Dendritic cell treated with granulocyte-macrophage colony-stimulating factor and Interleukin-4, amounts not matched to agents 40 ng/mL and 50 ng/mL, for 4 days (primary cell): ENCODE measurements around the gene SCRN2.

Experiments
- H3K27ac Mint-ChIP-seq: one replicate; pipeline ENCODE4 v1.8.0; 2022; ENCODE audit warnings: mild to moderate bottlenecking, mixed read lengths
- H3K27me3 Mint-ChIP-seq: one replicate; pipeline ENCODE4 v1.8.0; 2022; ENCODE audit warnings: mild to moderate bottlenecking, mixed read lengths
- H3K36me3 Mint-ChIP-seq: one replicate; pipeline ENCODE4 v1.8.0; 2022; ENCODE audit warnings: low read depth, mixed read lengths
- H3K4me1 Mint-ChIP-seq: one replicate; pipeline ENCODE4 v1.8.0; 2022; ENCODE audit warnings: low read depth, mixed read lengths
- H3K4me3 Mint-ChIP-seq: one replicate; pipeline ENCODE4 v1.8.0; 2022; ENCODE audit warnings: mild to moderate bottlenecking, moderate library complexity, mixed read lengths
- H3K9me3 Mint-ChIP-seq: one replicate; pipeline ENCODE4 v1.8.0; 2022; ENCODE audit warnings: mixed read lengths
- intact Hi-C: fragments of 100-400 bp; cut with micrococcal nuclease; formaldehyde crosslinking; loops from one replicate; pipeline ENCODE4 v1.15.0; 2022

Gene SCRN2

DNA sequence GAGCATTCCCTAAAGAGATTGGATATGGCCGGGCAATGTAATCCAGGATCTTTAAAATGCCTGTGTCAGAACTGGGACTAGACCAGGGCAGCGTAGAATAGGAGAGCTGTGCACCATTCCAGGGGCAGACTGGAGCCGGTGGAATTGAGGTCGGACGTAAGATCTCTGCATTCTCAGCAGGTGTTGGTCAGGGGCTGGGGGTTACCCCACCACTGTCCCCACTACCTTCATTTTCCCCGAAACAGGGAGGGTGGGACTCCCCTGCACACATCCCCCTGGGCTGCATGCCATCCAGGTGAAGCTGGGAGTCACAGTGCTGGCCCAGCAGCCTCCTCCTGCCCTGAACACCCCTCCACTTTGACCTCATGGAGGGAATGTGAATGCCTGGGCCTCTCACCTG is 37.3 kb downstream of the SCRN2 start:
- no peaks in the 10 kb centered on the region for H3K9me3 Mint-ChIP-seq
- H3K4me1 Mint-ChIP-seq: no peaks in the 10 kb centered on the region
- peaks cover 14% of the 10 kb centered on the region for H3K27me3 Mint-ChIP-seq
- H3K4me3 Mint-ChIP-seq: no peak overlapping the region
- peaks cover 25% of the 10 kb centered on the region for H3K36me3 Mint-ChIP-seq
- intact Hi-C loops: no loop called here
- no peak overlapping the region for H3K27ac Mint-ChIP-seq

DNA sequence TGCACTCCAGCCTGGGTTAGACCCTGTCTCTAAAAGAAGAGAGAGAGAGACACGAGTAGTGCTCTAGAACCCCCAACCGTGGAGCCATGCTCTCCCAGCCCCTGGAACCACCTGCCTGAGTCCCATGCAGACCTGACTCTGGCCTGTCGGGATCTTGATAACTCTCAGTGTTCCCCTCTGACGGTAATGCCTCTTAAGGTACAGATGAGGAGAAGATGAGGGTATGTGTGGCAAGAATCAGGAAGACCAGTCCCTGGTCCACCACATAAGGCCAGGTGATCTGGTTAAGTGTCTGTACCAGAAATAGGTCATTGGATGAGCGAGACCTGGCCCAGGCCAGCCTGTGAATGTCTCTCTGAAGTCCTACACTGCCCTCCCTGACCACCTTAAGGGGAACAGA is 37.9 kb downstream of the SCRN2 start:
- H3K36me3 Mint-ChIP-seq: peaks cover 19% of the 10 kb centered on the region
- H3K9me3 Mint-ChIP-seq: no peaks in the 10 kb centered on the region
- no peaks in the 10 kb centered on the region for H3K4me1 Mint-ChIP-seq
- intact Hi-C loops: no loop called here
- H3K27ac Mint-ChIP-seq: no peak overlapping the region
- H3K27me3 Mint-ChIP-seq: peaks cover 14% of the 10 kb centered on the region
- H3K4me3 Mint-ChIP-seq: no peak overlapping the region

DNA sequence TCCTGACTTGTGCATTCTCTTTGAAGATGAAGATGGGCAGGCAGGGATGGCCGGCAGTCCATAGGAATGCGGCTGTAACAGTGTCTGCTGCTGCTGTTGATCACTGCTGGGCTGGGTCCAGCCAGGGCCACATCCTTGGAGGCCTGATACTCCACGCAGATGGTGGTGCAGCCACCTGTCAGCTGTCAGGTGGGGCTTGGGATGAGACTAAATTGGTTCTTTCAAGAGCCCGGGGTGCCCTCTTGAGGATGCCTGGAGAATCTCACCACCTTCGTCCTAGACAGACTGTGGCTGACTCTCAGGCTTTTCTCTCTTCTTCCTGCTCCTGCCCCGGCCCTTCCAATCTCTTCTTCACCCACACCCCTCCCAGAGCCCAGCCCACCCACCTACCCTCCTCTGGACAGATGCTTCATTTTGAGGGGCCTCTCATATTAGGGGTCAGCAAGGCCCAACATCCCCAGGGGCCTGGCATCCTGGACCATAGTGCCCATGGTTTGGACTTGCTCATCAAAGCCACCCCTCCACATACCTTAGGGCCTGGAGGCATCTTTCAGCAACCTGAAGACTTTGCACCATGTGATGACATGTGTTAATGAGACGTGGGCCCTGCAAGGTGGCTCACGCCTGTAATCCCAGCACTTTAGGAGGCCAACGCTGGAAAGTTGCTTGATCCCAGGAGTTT is 38.6 kb downstream of the SCRN2 start:
- Mint-ChIP-seq H3K27ac (no peak overlapping the region), H3K27me3 (peaks cover 14% of the 10 kb centered on the region), H3K4me3 (no peak overlapping the region), H3K9me3 (no peaks in the 10 kb centered on the region), H3K4me1 (no peaks in the 10 kb centered on the region), H3K36me3 (peaks cover 12% of the 10 kb centered on the region)
- intact Hi-C loops: no loop called here

DNA sequence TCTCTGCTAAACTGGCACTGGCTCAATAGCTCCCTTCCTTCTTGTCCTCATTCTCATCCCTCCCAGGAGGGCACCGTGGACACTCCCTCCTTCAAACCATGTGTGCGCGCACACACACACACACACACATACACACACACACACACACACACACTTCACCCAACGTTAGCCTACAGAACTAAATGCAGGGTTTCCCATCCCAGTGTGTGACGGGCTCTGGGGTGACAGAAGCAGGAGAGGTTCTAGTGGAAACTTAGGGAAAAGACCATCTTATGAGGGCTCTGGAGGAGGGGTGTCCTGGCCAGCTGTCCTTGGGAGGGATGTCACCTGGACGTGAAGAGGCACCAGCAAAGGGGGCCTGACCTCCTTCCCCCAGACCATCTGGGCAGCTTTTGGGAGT is 39.2 kb downstream of the SCRN2 start:
- H3K27ac Mint-ChIP-seq: no peak overlapping the region
- no peaks in the 10 kb centered on the region for H3K9me3 Mint-ChIP-seq
- peaks cover 6% of the 10 kb centered on the region for H3K36me3 Mint-ChIP-seq
- peaks cover 14% of the 10 kb centered on the region for H3K27me3 Mint-ChIP-seq
- H3K4me1 Mint-ChIP-seq: no peaks in the 10 kb centered on the region
- H3K4me3 Mint-ChIP-seq: no peak overlapping the region
- intact Hi-C loops: no loop called here

DNA sequence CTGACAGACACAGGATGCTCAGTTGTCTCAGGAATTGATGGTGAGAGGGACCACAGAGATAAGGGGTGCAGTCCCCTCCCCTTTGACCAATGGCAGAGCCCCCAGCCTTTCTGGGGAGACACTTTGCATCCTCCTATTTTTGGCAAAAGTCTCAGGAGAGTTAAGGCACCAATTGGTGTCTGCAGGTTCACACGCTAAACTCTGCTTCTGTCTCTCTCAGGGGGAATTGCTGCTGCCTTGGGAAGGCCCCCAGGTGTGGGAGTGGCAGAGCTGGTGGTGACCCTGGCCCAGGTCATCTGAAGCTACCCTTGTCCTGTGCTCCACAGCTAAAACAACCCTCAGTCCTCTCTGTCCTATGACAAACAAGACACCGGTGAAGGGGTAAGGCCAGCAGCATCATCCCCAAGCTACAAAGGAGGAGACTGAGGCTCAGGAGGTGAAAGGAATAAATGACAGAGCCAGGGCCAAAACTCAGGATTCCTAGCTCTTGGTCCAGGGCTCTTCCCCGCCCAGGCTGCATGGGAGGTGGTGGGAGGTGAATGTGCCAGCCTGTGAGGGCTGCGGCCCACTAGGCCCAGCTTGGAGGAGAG is 39.8 kb downstream of the SCRN2 start:
- peaks cover 17% of the 10 kb centered on the region for H3K27me3 Mint-ChIP-seq
- no peak overlapping the region for H3K4me3 Mint-ChIP-seq
- H3K4me1 Mint-ChIP-seq: no peaks in the 10 kb centered on the region
- H3K27ac Mint-ChIP-seq: no peak overlapping the region
- intact Hi-C loops: no loop called here
- H3K9me3 Mint-ChIP-seq: no peaks in the 10 kb centered on the region
- H3K36me3 Mint-ChIP-seq: peaks cover under 1% of the 10 kb centered on the region

DNA sequence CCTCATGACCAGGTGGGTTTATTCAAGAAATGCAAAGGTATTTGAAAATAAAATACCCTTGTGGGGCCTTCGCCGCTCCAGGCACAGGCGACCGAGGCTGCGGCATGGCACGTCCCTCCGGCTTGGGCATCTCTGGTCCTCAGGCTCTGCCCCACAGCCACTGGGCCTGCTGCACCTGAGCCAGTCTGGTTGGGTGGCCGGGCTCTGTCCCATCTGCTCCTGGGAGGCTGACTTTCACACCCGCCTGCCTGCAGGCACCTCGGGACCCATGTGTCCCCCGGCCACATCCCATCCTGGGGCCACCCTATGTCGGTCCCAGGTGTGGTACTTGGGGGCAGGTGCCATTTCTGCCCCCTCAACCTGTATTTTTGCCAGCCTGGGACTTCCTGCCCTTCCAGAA is 40.4 kb downstream of the SCRN2 start:
- peaks cover 20% of the 10 kb centered on the region for H3K27me3 Mint-ChIP-seq
- no peak overlapping the region for H3K4me3 Mint-ChIP-seq
- intact Hi-C loops: no loop called here
- H3K36me3 Mint-ChIP-seq: no peaks in the 10 kb centered on the region
- H3K27ac Mint-ChIP-seq: no peak overlapping the region
- no peaks in the 10 kb centered on the region for H3K4me1 Mint-ChIP-seq
- H3K9me3 Mint-ChIP-seq: no peaks in the 10 kb centered on the region

DNA sequence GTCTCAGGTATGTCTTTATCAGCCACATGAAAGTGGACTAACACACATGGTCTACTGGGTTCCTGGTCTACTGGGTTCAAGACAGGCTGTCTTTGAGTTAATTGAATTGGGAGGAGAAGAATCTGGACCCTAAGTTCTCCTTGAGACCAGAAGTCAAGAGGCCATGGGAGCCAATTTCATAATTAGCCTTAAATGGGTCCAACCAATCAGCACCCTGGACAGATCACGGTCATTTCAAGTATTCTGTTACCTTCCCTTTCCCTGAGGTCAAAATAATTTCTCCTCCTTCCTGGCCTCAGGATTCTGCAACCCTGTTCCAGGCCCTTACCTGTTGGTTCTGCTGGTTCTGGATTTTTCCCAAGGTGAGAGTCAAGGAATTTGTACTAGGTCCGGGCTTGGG is 43.3 kb downstream of the SCRN2 start:
- Mint-ChIP-seq H3K4me1 (no peaks in the 10 kb centered on the region), H3K36me3 (no peaks in the 10 kb centered on the region), H3K27me3 (peaks cover 35% of the 10 kb centered on the region), H3K27ac (no peak overlapping the region), H3K4me3 (no peak overlapping the region), H3K9me3 (no peaks in the 10 kb centered on the region)
- intact Hi-C loops: loop anchor here (10.0 kb wide), 1 partner anchor 133 kb away; no protein-coding TSS in a partner anchor

DNA sequence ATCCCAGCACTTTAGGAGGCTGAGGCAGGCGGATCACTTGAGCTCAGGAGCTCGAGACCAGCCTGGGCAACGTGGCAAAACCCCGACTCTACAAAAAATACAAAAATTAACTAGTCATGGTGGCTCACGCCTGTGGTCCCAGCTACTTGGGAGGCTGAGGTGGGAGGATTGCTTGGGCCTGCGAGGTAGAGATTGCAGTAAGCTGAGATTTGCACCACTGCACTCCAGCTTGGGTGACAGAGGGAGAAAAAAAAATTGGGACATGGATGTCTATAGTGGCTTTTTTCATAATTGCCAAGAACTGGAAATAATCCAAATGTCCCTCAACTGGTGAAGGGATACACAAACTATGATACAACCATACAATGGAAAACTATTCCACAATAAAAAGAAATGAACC is 48.1 kb downstream of the SCRN2 start:
- Mint-ChIP-seq H3K27me3 (peaks cover 71% of the 10 kb centered on the region), H3K27ac (no peak overlapping the region), H3K36me3 (no peaks in the 10 kb centered on the region), H3K4me3 (no peak overlapping the region), H3K9me3 (no peaks in the 10 kb centered on the region), H3K4me1 (peaks cover 10% of the 10 kb centered on the region)
- intact Hi-C loops: loop anchor here (10.0 kb wide), 1 partner anchor 128 kb away; no protein-coding TSS in a partner anchor

DNA sequence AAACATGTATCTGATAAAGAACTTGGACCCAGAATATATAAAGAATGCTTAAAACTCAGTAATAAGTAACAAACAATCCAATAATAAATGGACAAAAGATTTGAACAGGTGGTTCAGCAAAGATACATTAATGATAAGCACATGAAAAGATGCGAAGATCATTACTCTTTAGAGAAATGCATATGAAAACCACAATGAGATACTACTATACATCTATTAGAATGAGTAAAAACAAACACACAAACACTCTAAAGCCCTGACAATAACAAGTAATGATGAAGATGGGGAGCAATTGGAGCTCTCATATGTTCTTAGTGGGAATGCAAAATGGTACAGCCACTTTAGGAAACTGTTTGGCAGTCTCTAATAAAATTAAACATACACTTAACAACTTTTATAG is 48.6 kb downstream of the SCRN2 start:
- intact Hi-C loops: loop anchor here (10.0 kb wide), 1 partner anchor 128 kb away; no protein-coding TSS in a partner anchor
- peaks cover 76% of the 10 kb centered on the region for H3K27me3 Mint-ChIP-seq
- H3K4me1 Mint-ChIP-seq: peaks cover 10% of the 10 kb centered on the region
- H3K36me3 Mint-ChIP-seq: no peaks in the 10 kb centered on the region
- H3K4me3 Mint-ChIP-seq: no peak overlapping the region
- H3K9me3 Mint-ChIP-seq: no peaks in the 10 kb centered on the region
- no peak overlapping the region for H3K27ac Mint-ChIP-seq

DNA sequence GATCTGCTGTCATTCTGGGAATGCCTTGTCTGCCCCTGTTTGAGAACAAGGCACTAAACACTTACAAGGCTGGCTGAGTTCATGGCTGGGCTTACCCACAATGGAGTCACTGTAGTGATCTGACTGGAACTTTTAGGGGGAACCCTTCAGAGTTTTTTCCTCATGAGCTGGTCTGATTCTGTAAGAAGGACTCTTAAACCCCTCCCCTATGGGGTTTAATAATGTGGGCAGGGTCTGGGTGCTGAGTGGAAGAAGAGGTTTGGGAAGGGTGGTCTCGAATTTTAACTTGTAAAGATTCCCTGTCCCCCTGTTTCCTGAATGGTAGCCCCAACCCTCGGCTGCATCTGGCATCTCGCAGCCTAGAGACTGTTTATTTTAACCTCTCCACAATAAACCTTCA is 50.0 kb downstream of the SCRN2 start:
- no peaks in the 10 kb centered on the region for H3K9me3 Mint-ChIP-seq
- no peaks in the 10 kb centered on the region for H3K36me3 Mint-ChIP-seq
- no peak overlapping the region for H3K4me3 Mint-ChIP-seq
- peaks cover 10% of the 10 kb centered on the region for H3K4me1 Mint-ChIP-seq
- no peak overlapping the region for H3K27ac Mint-ChIP-seq
- intact Hi-C loops: loop anchor here (10.0 kb wide), 1 partner anchor 126 kb away; no protein-coding TSS in a partner anchor
- H3K27me3 Mint-ChIP-seq: peaks cover 79% of the 10 kb centered on the region

DNA sequence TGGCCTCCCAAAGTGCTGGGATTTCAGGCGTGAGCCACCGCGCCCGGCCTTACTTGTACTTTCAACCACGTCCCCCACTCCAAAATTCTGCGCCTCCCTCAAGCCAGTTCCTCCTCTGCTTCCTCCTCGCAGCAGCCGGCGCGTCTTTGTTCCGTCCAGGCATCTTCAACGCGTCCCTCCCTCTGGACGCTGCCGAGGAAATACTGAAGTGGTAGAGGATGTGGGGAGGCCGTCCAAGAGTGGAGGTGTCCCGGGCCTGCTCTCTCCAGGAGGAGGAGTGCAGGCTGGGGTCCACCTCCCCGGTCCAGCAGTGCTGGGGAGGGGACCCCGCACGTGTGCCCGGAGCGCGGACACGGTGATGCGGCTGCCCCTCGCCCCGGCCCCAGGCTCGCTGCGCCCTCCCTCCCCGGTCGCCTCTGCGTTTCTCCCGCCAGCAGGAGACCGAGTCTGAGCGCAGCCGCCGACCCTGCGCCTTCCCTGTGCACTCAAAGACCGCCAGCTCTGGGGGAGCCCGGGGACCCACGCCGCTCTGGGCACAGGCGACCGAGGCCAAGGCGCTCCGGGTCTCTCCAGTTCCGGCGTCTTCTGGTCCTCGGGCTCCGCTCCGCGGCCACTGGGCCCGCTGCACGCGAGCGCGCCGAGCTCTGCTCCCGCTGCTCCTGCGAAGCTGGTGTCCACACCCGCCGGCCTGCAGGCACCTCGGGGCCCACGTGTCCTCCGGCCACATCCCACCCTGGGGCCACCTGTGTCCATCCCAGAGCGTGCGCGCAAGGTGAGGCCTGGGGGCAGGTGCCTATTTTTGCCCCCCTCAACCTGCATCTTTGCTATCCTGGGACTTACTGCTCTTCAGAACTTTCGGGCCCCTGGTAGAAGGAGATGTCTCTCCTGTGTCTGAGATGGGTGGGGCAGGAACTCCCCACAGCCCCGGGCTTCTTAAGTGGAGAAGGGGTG is 51.2 kb downstream of the SCRN2 start:
- intact Hi-C loops: loop anchor here (10.0 kb wide), 1 partner anchor 125 kb away; no protein-coding TSS in a partner anchor
- H3K27ac Mint-ChIP-seq: no peak overlapping the region
- H3K4me3 Mint-ChIP-seq: peak overlapping the region; percentile 49
- no peaks in the 10 kb centered on the region for H3K9me3 Mint-ChIP-seq
- peaks cover 79% of the 10 kb centered on the region for H3K27me3 Mint-ChIP-seq
- no peaks in the 10 kb centered on the region for H3K36me3 Mint-ChIP-seq
- peaks cover 10% of the 10 kb centered on the region for H3K4me1 Mint-ChIP-seq
